ENCODE measurements around the gene SOBP.
A peak's percentile ranks its signal among the peaks of the same experiment; 100 is the strongest.
"Not testable (repeated sequence)": the region's sequence is repeated elsewhere in the genome, so short reads cannot be mapped to it uniquely, and the experiment has no call there.

SOBP gene

GRCh38 chr6:107488875-107489635, 862 bp upstream of the SOBP start:
- DNase-seq, result peak; percentile 10

- DNase-seq, result no peak
Observed at GRCh38 chr6:107490566-107491137, 735 bp downstream of the SOBP start.

GRCh38 chr6:107491138-107491609, 1.3 kb downstream of the SOBP start:
- DNase-seq, result peak; percentile 2

- DNase-seq, result no peak
Observed at GRCh38 chr6:107491760-107492660, 2.1 kb downstream of the SOBP start.

GRCh38 chr6:107493158-107494057, 3.5 kb downstream of the SOBP start:
- DNase-seq, result no peak

- no peak for DNase-seq
Observed at GRCh38 chr6:107495196-107495643, 5.3 kb downstream of the SOBP start.

GRCh38 chr6:107495971-107496370, 6.1 kb downstream of the SOBP start:
- no peak for DNase-seq

GRCh38 chr6:107496892-107497684, 7.2 kb downstream of the SOBP start:
- no peak for DNase-seq

- DNase-seq, result no peak
Observed at GRCh38 chr6:107504270-107505026, 14.5 kb downstream of the SOBP start.

GRCh38 chr6:107506145-107506544, 16.2 kb downstream of the SOBP start:
- no peak for DNase-seq

- DNase-seq, result no peak
Observed at GRCh38 chr6:107509506-107509905, 19.6 kb downstream of the SOBP start.

GRCh38 chr6:107510108-107510507, 20.2 kb downstream of the SOBP start:
- no peak for DNase-seq

GRCh38 chr6:107511511-107511993, 21.6 kb downstream of the SOBP start:
- DNase-seq, result no peak

GRCh38 chr6:107513214-107513613, 23.3 kb downstream of the SOBP start:
- DNase-seq, result no peak

GRCh38 chr6:107515955-107516354, 26.0 kb downstream of the SOBP start:
- no peak for DNase-seq

- DNase-seq, result no peak
Observed at GRCh38 chr6:107517274-107517673, 27.4 kb downstream of the SOBP start.

- DNase-seq, result not testable (repeated sequence)
Observed at GRCh38 chr6:107519224-107519623, 29.3 kb downstream of the SOBP start.

- not testable (repeated sequence) for DNase-seq
Observed at GRCh38 chr6:107520706-107521105, 30.8 kb downstream of the SOBP start.

- no peak for DNase-seq
Observed at GRCh38 chr6:107523054-107523791, 33.3 kb downstream of the SOBP start.

- no peak for DNase-seq
Observed at GRCh38 chr6:107523794-107524193, 33.9 kb downstream of the SOBP start.
